T follicular helper cell (primary cell): ENCODE measurements around the gene CLDN9.

Experiments used
- DNase-seq: peaks from one replicate; pipeline ENCODE4 v3.0.0-alpha.2; 2020; ENCODE audit warnings: low read depth

The CLDN9 gene

GRCh38 chr16:2996298-2996697 lies 16.4 kb upstream of the CLDN9 start:
- no peak for DNase-seq

GRCh38 chr16:2999929-3000328 lies 12.8 kb upstream of the CLDN9 start:
- DNase-seq, result no peak

- no peak for DNase-seq
Observed at GRCh38 chr16:3000540-3000939, 12.2 kb upstream of the CLDN9 start.

- no peak for DNase-seq
Observed at GRCh38 chr16:3001316-3001715, 11.4 kb upstream of the CLDN9 start.

- DNase-seq, result peak; percentile 94
Observed at GRCh38 chr16:3003582-3004270, 9.0 kb upstream of the CLDN9 start.

GRCh38 chr16:3004319-3004718 lies 8.4 kb upstream of the CLDN9 start:
- no peak for DNase-seq

- DNase-seq, result no peak
Observed at GRCh38 chr16:3004781-3005284, 7.9 kb upstream of the CLDN9 start.

GRCh38 chr16:3007059-3007956 lies 5.4 kb upstream of the CLDN9 start:
- no peak for DNase-seq

GRCh38 chr16:3007957-3008689 lies 4.6 kb upstream of the CLDN9 start:
- no peak for DNase-seq

GRCh38 chr16:3008690-3009037 lies 4.1 kb upstream of the CLDN9 start:
- no peak for DNase-seq

GRCh38 chr16:3009568-3010390 lies 2.9 kb upstream of the CLDN9 start:
- DNase-seq, result no peak

- DNase-seq, result no peak
Observed at GRCh38 chr16:3010510-3010909, 2.2 kb upstream of the CLDN9 start.

- DNase-seq, result no peak
Observed at GRCh38 chr16:3012246-3012645, 477 bp upstream of the CLDN9 start.

GRCh38 chr16:3013491-3013951 lies 798 bp downstream of the CLDN9 start:
- no peak for DNase-seq

- DNase-seq, result no peak
Observed at GRCh38 chr16:3013998-3014690, 1.4 kb downstream of the CLDN9 start.

- DNase-seq, result no peak
Observed at GRCh38 chr16:3014971-3015370, 2.2 kb downstream of the CLDN9 start.

- no peak for DNase-seq
Observed at GRCh38 chr16:3015865-3016521, 3.3 kb downstream of the CLDN9 start.

GRCh38 chr16:3017344-3017743 lies 4.6 kb downstream of the CLDN9 start:
- DNase-seq, result no peak

- no peak for DNase-seq
Observed at GRCh38 chr16:3017794-3018506, 5.2 kb downstream of the CLDN9 start, which contains the start of gene CLDN6. TSS of gene CLDN6 (minus strand) at chr16:3018183. CDS start at chr16:3016021, 2,162 bp downstream.
